ENCODE measurements around the gene RBM33. TPM values are rescaled to one million over a fixed set of nuclear protein-coding genes. Genes with fewer than 3 reads are reported as not detected.

The RBM33 gene
- total and polyA plus RNA-seq, 2 donors from 2014 or later, result 9.8 to 78.7 TPM

GRCh38 chr7:155766966-155767916 lies 122.8 kb downstream of the RBM33 start:
- DNase-seq (no peak), FAIRE-seq (no peak)
- no peak for TF ChIP-seq CTCF (IDR thresholded peaks at IDR 0.05; ENCODE audit: borderline replicate concordance, extremely low read depth, insufficient read depth)
- peaks cover 0 to 4% (median 0%) of the 10 kb centered on the region in 3 donors for H3K4me1 ChIP-seq (ENCODE audit: control insufficient read depth in 2 of 3, insufficient read depth in 2 of 3, low read depth in 1 of 3, low read length in 3 of 3)
- H3K36me3 ChIP-seq (ENCODE audit: control insufficient read depth in 2 of 3, insufficient read depth in 3 of 3, low read length in 3 of 3), result peaks cover 0 to 63% (median 48%) of the 10 kb centered on the region in 3 donors
- no peak overlapping the region for H3K9ac ChIP-seq (ENCODE audit: low read length in 3 of 3)
- H3K27me3 ChIP-seq (ENCODE audit: control insufficient read depth, insufficient read depth, low read length), result no peaks in the 10 kb centered on the region
- H3K9me3 ChIP-seq (ENCODE audit: control insufficient read depth in 2 of 3, insufficient read depth in 1 of 3, low read length in 3 of 3), result no peaks in the 10 kb centered on the region
- intact Hi-C loops (cut with DNase I), result no loop called here
- H3K4me3 ChIP-seq (ENCODE audit: low read length in 3 of 3), result no peak overlapping the region
- H3K27ac ChIP-seq (ENCODE audit: low read depth in 2 of 2, low read length in 2 of 2), result no peak overlapping the region

GRCh38 chr7:155769701-155770100 lies 125.2 kb downstream of the RBM33 start:
- no peak for TF ChIP-seq CTCF (IDR thresholded peaks at IDR 0.05; ENCODE audit: borderline replicate concordance, extremely low read depth, insufficient read depth)
- intact Hi-C loops (cut with DNase I), result loop anchor here (10.0 kb wide), 1 partner anchor 175 kb away; no protein-coding TSS in a partner anchor
- Histone ChIP-seq H3K9me3 (ENCODE audit: control insufficient read depth in 2 of 3, insufficient read depth in 1 of 3, low read length in 3 of 3) (no peaks in the 10 kb centered on the region), H3K36me3 (ENCODE audit: control insufficient read depth in 2 of 3, insufficient read depth in 3 of 3, low read length in 3 of 3) (peaks cover 0 to 54% (median 48%) of the 10 kb centered on the region in 3 donors), H3K9ac (ENCODE audit: low read length in 3 of 3) (no peak overlapping the region), H3K4me1 (ENCODE audit: control insufficient read depth in 2 of 3, insufficient read depth in 2 of 3, low read depth in 1 of 3, low read length in 3 of 3) (no peaks in the 10 kb centered on the region), H3K27ac (ENCODE audit: low read depth in 2 of 2, low read length in 2 of 2) (no peak overlapping the region), H3K27me3 (ENCODE audit: control insufficient read depth, insufficient read depth, low read length) (no peaks in the 10 kb centered on the region), H3K4me3 (ENCODE audit: low read length in 3 of 3) (no peak overlapping the region)
- DNase-seq (peak in 2 of 5 donors; percentile 23 to 62), FAIRE-seq (no peak)

- FAIRE-seq, result no peak
- Histone ChIP-seq H3K9ac (ENCODE audit: low read length in 3 of 3) (no peak overlapping the region), H3K9me3 (ENCODE audit: control insufficient read depth in 2 of 3, insufficient read depth in 1 of 3, low read length in 3 of 3) (no peaks in the 10 kb centered on the region), H3K27ac (ENCODE audit: low read depth in 2 of 2, low read length in 2 of 2) (no peak overlapping the region), H3K4me1 (ENCODE audit: control insufficient read depth in 2 of 3, insufficient read depth in 2 of 3, low read depth in 1 of 3, low read length in 3 of 3) (no peaks in the 10 kb centered on the region), H3K4me3 (ENCODE audit: low read length in 3 of 3) (no peak overlapping the region), H3K36me3 (ENCODE audit: control insufficient read depth in 2 of 3, insufficient read depth in 3 of 3, low read length in 3 of 3) (peaks cover 0 to 52% (median 49%) of the 10 kb centered on the region in 3 donors), H3K27me3 (ENCODE audit: control insufficient read depth, insufficient read depth, low read length) (no peaks in the 10 kb centered on the region)
- TF ChIP-seq CTCF (IDR thresholded peaks at IDR 0.05; ENCODE audit: borderline replicate concordance, extremely low read depth, insufficient read depth), result no peak
- no peak for DNase-seq
- intact Hi-C loops (cut with DNase I), result loop anchor here (10.0 kb wide), 1 partner anchor 175 kb away; no protein-coding TSS in a partner anchor
These were observed 125.8 kb downstream of the RBM33 start for GRCh38 chr7:155770241-155770640.
